VCaP (cell line): ENCODE measurements around the gene KAZN.

Experiments
- H3K27ac ChIP-seq: fragments of 450-650 bp; 2 replicates; pipeline ENCODE4 v1.5.1; 2017
- CTCF ChIP-seq: fragments of 450-650 bp; conservative IDR thresholded peaks from 2 replicates; pipeline ENCODE4 v1.5.1; 2017; ENCODE audit warnings: mild to moderate bottlenecking, moderate library complexity

KAZN gene

GRCh38 chr1:15155888-15156741 lies 557.6 kb downstream of the KAZN start:
- no peak overlapping the region for H3K27ac ChIP-seq
- no peak for TF ChIP-seq CTCF

- H3K27ac ChIP-seq: no peak overlapping the region
- TF ChIP-seq CTCF: no peak
These were observed 558.4 kb downstream of the KAZN start for GRCh38 chr1:15156807-15157380.

DNA sequence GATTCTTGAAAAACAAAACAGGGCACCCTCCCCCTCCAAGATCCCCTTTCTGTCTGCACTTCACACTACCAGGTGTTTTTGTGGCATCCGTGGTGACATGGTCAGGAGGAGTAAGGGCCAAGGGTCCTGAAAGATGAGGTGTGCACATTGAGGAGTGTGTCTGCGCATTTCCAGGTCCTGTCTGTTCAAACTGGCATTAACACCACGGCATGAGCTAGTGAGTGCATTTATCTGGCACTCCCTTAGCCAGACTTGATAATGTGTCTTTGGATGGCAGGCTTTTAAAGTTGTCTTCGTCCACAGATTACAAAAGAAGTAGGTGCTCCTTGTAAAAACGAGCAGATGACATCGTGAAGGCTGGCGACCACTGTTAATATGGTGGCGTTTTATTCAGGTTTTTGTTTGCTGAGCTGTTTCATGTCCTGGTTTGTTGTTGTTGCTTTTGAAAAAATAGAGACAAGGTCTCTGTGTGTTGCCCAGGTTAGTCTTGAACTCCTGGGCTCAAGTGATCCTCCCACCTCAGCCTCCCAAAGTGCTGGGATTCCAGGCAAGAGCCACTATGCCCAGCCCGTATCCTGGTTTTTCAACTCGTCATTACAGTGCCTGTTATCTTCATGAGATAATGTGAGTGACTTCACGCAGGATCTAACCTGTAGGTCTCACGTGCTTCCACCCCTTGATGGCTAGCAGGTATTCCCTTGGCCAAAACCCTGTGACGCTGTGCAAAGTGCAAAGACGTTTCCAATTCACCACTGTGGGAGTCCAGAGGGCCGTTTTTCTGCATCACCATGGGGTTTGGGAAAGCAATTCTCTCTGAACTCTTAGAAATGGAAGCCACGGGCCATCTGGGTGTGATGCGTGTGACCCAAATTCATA lies 559.3 kb downstream of the KAZN start:
- H3K27ac ChIP-seq: no peak overlapping the region
- no peak for TF ChIP-seq CTCF

- H3K27ac ChIP-seq: no peak overlapping the region
- no peak for TF ChIP-seq CTCF
These were observed 560.2 kb downstream of the KAZN start for GRCh38 chr1:15158506-15159165.

DNA sequence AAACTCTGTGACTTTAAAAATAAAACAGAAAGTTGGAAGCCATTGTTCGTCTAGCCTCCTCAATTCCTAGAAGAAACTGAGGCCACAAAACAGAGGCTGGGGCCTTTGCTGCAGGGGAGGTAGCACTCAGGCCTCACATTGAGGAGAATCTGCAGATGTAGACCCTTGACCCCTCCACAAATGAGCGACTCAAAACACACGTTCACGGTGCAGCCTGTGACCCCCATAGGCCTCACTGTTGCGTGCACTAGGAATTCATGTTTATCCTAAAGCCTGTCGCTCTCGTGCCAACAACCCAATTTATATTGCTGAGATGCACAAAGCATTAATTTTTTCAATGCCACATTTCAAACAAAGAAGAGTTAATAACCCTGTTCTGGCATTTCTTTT lies 560.7 kb downstream of the KAZN start:
- no peak overlapping the region for H3K27ac ChIP-seq
- no peak for TF ChIP-seq CTCF

DNA sequence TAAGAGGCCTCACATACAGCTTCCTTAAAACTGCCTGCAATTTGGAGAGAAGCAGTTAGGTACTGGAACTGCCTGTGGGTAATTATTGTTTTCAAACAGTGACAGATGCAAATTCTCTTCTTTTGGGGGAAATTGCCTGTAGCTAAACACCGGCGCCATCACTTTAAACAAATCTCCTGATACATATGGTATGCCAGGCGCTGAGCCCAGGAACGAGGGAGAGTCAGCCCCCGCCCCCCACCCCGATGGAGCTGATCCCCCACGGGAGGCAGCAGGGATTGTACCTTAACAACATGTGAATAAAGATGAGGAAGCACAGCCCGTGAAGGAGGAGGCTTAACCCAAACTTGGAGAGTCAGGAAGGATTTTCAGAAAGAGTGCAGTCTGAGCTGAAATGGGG lies 562.1 kb downstream of the KAZN start:
- no peak overlapping the region for H3K27ac ChIP-seq
- TF ChIP-seq CTCF: no peak

- no peak for TF ChIP-seq CTCF
- H3K27ac ChIP-seq: no peak overlapping the region
These were observed 568.9 kb downstream of the KAZN start for GRCh38 chr1:15167386-15167785.
